Measurements from ENCODE around the gene MSRB1. TPM values are rescaled to one million over a fixed set of nuclear protein-coding genes. Genes with fewer than 3 reads are reported as not detected.

Gene MSRB1
- total and polyA plus RNA-seq, 8 donors, result 29.7 to 94.4 (median 57.0) TPM

GRCh38 chr16:1953734-1954133 is 10.7 kb upstream of the MSRB1 start:
- intact Hi-C loops (cut with DNase I), result no loop called here
- ATAC-seq, result peak in 3 of 4 donors; percentile 21 to 48 (median 38)
- DNase-seq, result no peak
- peak overlapping the region in 2 of 4 donors; percentile 17 to 49 for H3K4me3 ChIP-seq
- H3K27ac ChIP-seq, result peak overlapping the region in 3 of 4 donors; percentile 16 to 57 (median 26)
- no peak for TF ChIP-seq CTCF (IDR thresholded peaks at IDR 0.05)
- no peak for FAIRE-seq
- no peaks in the 10 kb centered on the region for H3K36me3 ChIP-seq
- no peaks in the 10 kb centered on the region for H3K27me3 ChIP-seq
- peaks cover 0 to 8% (median 0%) of the 10 kb centered on the region in 3 donors for H3K4me1 ChIP-seq
- 80 to 95% methylated on average over 22 of the region's 22 CpGs for WGBS, 2 donors
- H3K9me3 ChIP-seq, result no peaks in the 10 kb centered on the region

GRCh38 chr16:1950559-1950958 is 7.6 kb upstream of the MSRB1 start:
- no peaks in the 10 kb centered on the region for H3K9me3 ChIP-seq
- no peak for DNase-seq
- intact Hi-C loops (cut with DNase I), result no loop called here
- WGBS, 2 donors, result 88 to 90% methylated on average over 19 of the region's 19 CpGs
- H3K36me3 ChIP-seq, result no peaks in the 10 kb centered on the region
- H3K27ac ChIP-seq, result no peak overlapping the region
- ATAC-seq, result no peak
- H3K27me3 ChIP-seq, result no peaks in the 10 kb centered on the region
- no peak for TF ChIP-seq CTCF (IDR thresholded peaks at IDR 0.05)
- no peak for FAIRE-seq
- no peak overlapping the region for H3K4me3 ChIP-seq
- peaks cover 0 to 7% (median 0%) of the 10 kb centered on the region in 3 donors for H3K4me1 ChIP-seq

- WGBS, 2 donors, result 78 to 80% methylated on average over 6 to 7 of the region's 7 CpGs
- no peak for FAIRE-seq
- Histone ChIP-seq H3K4me3 (no peak overlapping the region), H3K27ac (no peak overlapping the region), H3K4me1 (peaks cover 0 to 7% (median 0%) of the 10 kb centered on the region in 3 donors), H3K27me3 (no peaks in the 10 kb centered on the region), H3K36me3 (no peaks in the 10 kb centered on the region), H3K9me3 (no peaks in the 10 kb centered on the region)
- TF ChIP-seq CTCF (IDR thresholded peaks at IDR 0.05), result no peak
- no peak for ATAC-seq
- DNase-seq, result peak in 1 of 6 donors; percentile 13
- intact Hi-C loops (cut with DNase I), result no loop called here
These were observed 7.0 kb upstream of the MSRB1 start for GRCh38 chr16:1950047-1950446.

GRCh38 chr16:1949507-1949906 is 6.5 kb upstream of the MSRB1 start:
- WGBS, 2 donors, result 92 to 94% methylated on average over 10 to 11 of the region's 11 CpGs
- Histone ChIP-seq H3K27ac (no peak overlapping the region), H3K4me1 (peaks cover 0 to 5% (median 0%) of the 10 kb centered on the region in 3 donors), H3K27me3 (no peaks in the 10 kb centered on the region), H3K36me3 (no peaks in the 10 kb centered on the region), H3K4me3 (no peak overlapping the region), H3K9me3 (no peaks in the 10 kb centered on the region)
- DNase-seq (no peak), FAIRE-seq (no peak), ATAC-seq (no peak)
- intact Hi-C loops (cut with DNase I), result no loop called here
- TF ChIP-seq CTCF (IDR thresholded peaks at IDR 0.05), result no peak

GRCh38 chr16:1947369-1947670 is 4.3 kb upstream of the MSRB1 start:
- H3K27me3 ChIP-seq, result no peaks in the 10 kb centered on the region
- H3K36me3 ChIP-seq, result no peaks in the 10 kb centered on the region
- no peak overlapping the region for H3K4me3 ChIP-seq
- intact Hi-C loops (cut with DNase I), result no loop called here
- ATAC-seq, result no peak
- no peaks in the 10 kb centered on the region for H3K9me3 ChIP-seq
- 89 to 90% methylated on average over 9 of the region's 9 CpGs for WGBS, 2 donors
- H3K4me1 ChIP-seq, result no peaks in the 10 kb centered on the region
- H3K27ac ChIP-seq, result no peak overlapping the region
- no peak for FAIRE-seq
- DNase-seq, result no peak
- no peak for TF ChIP-seq CTCF (IDR thresholded peaks at IDR 0.05)
